WTC11 (cell line): ENCODE measurements around the gene IGFBP4. TPM values are rescaled to one million over a fixed set of nuclear protein-coding genes. Genes with fewer than 3 reads are reported as not detected.

Source experiments
- ATAC-seq: fragments of 200-7000 bp; cut with Tn5 transposase; 2 replicates; pipeline ENCODE4 v1.10.0; 2021; ENCODE audit warnings: mild to moderate bottlenecking, moderate library complexity
- CTCF ChIA-PET: fragments of 300-600 bp; sonication (Branson Sonifier 250); formaldehyde crosslinking; loops from one replicate; lab custom pipeline; 2021; ENCODE audit warnings: antibody characterized with exemption; lab: Charles Lee
- POLR2A ChIA-PET: fragments of 350-600 bp; sonication (Branson Sonifier 250); formaldehyde crosslinking; loops from one replicate; lab custom pipeline; 2021; ENCODE audit warnings: antibody characterized with exemption; lab: Charles Lee
- DNase-seq: peaks from one replicate; pipeline ENCODE4 v3.0.0; 2021; ENCODE audit warnings: low spot score
- H3K27ac Mint-ChIP-seq: 2 replicates; pipeline ENCODE4 v1.8.0; 2021; ENCODE audit warnings: mixed read lengths
- H3K27me3 Mint-ChIP-seq: 2 replicates; pipeline ENCODE4 v1.8.0; 2021; ENCODE audit warnings: low read depth, mild to moderate bottlenecking, moderate library complexity, mixed read lengths
- H3K36me3 Mint-ChIP-seq: 2 replicates; pipeline ENCODE4 v1.8.0; 2021; ENCODE audit warnings: mixed read lengths
- H3K4me1 Mint-ChIP-seq: 2 replicates; pipeline ENCODE4 v1.8.0; 2022; ENCODE audit warnings: mixed read lengths
- H3K4me3 Mint-ChIP-seq: 2 replicates; pipeline ENCODE4 v1.8.0; 2021; ENCODE audit warnings: mild to moderate bottlenecking, moderate library complexity, mixed read lengths
- H3K9me3 Mint-ChIP-seq: 2 replicates; pipeline ENCODE4 v1.8.0; 2021; ENCODE audit warnings: mixed read lengths
- ATF6 ChIP-seq: sonication (generic); formaldehyde crosslinking; IDR thresholded peaks from 2 replicates; pipeline ENCODE4 v1.8.1; 2023; ENCODE audit warnings: mild to moderate bottlenecking, missing genetic modification reagents
- GABPB1 ChIP-seq: sonication (generic); formaldehyde crosslinking; IDR thresholded peaks from 2 replicates; pipeline ENCODE4 v1.8.1; 2023; ENCODE audit warnings: mild to moderate bottlenecking, missing genetic modification reagents
- GTF2I ChIP-seq: fragments of 250-450 bp; sonication (Bioruptor Pico); conservative IDR thresholded peaks from 2 replicates; pipeline ENCODE4 v1.4.0; 2021; ENCODE audit warnings: mild to moderate bottlenecking
- HMGA2 ChIP-seq: fragments of 250-450 bp; sonication (Bioruptor Pico); IDR thresholded peaks from 2 replicates; pipeline ENCODE4 v1.4.0; 2021; ENCODE audit warnings: mild to moderate bottlenecking, moderate library complexity
- HMGXB4 ChIP-seq: sonication (generic); formaldehyde crosslinking; IDR thresholded peaks from 2 replicates; pipeline ENCODE4 v1.8.1; 2023; ENCODE audit warnings: mild to moderate bottlenecking, moderate library complexity, missing genetic modification reagents
- MAX ChIP-seq: sonication (generic); formaldehyde crosslinking; IDR thresholded peaks from 2 replicates; pipeline ENCODE4 v1.8.0; 2022; ENCODE audit warnings: mild to moderate bottlenecking, missing genetic modification reagents
- MYBL2 ChIP-seq: sonication (generic); formaldehyde crosslinking; IDR thresholded peaks from 2 replicates; pipeline ENCODE4 v1.8.1; 2023; ENCODE audit warnings: mild to moderate bottlenecking, moderate library complexity, missing genetic modification reagents
- PRDM15 ChIP-seq: sonication (generic); formaldehyde crosslinking; IDR thresholded peaks from 2 replicates; pipeline ENCODE4 v1.8.0; 2022; ENCODE audit warnings: missing genetic modification reagents
- RELA ChIP-seq: sonication (generic); formaldehyde crosslinking; IDR thresholded peaks from 2 replicates; pipeline ENCODE4 v1.8.1; 2022; ENCODE audit warnings: missing genetic modification reagents, mild to moderate bottlenecking, borderline replicate concordance
- SP1 ChIP-seq: sonication (generic); formaldehyde crosslinking; conservative IDR thresholded peaks from 2 replicates; pipeline ENCODE4 v1.8.1; 2022; ENCODE audit warnings: missing genetic modification reagents
- USF2 ChIP-seq: sonication (generic); formaldehyde crosslinking; IDR thresholded peaks from 2 replicates; pipeline ENCODE4 v1.8.1; 2023; ENCODE audit warnings: mild to moderate bottlenecking, missing genetic modification reagents, moderate library complexity
- ZNF396 ChIP-seq: fragments of 250-450 bp; sonication (Bioruptor Pico); IDR thresholded peaks from 2 replicates; pipeline ENCODE4 v1.8.0; 2021; ENCODE audit warnings: mild to moderate bottlenecking, moderate library complexity, borderline replicate concordance
- total RNA-seq: library from RNA; stranded (reverse); gene quantifications from 3 replicates; pipeline ENCODE4 v1.2.3, GENCODE V29; 2021

The IGFBP4 gene
- total RNA-seq, 1 experiment from 2014 or later = 172 TPM

GRCh38 chr17:40419559-40420331 is 23.5 kb upstream of the IGFBP4 start:
- Mint-ChIP-seq H3K4me3 (no peak overlapping the region), H3K4me1 (peaks cover 53% of the 10 kb centered on the region), H3K27ac (peak overlapping the region; percentile 41), H3K27me3 (no peaks in the 10 kb centered on the region; the same call in 1 of the 2 replicates), H3K36me3 (peaks cover 18% of the 10 kb centered on the region), H3K9me3 (no peaks in the 10 kb centered on the region)
- ChIA-PET POLR2A (no interaction called here), CTCF (interaction anchor here (0.7 to 8.7 kb wide), 4 partner anchors 22 to 141 kb away, joined by 4 to 125 read pairs (median 8); no protein-coding TSS in a partner anchor)
- ATAC-seq = no peak
- no peak for TF ChIP-seq HMGXB4 (CRISPR knock-in tag)
- peak; percentile 43; the same call in 1 of the 2 replicates for TF ChIP-seq GABPB1 (CRISPR knock-in tag)
- DNase-seq = no peak

GRCh38 chr17:40422990-40423633 is 20.1 kb upstream of the IGFBP4 start:
- Mint-ChIP-seq H3K36me3 (peaks cover 4% of the 10 kb centered on the region; the same call in 1 of the 2 replicates), H3K9me3 (peaks cover 5% of the 10 kb centered on the region), H3K27ac (peak overlapping the region; percentile 91), H3K4me3 (peak overlapping the region; percentile 51), H3K4me1 (peaks cover 49% of the 10 kb centered on the region), H3K27me3 (no peaks in the 10 kb centered on the region; the same call in 1 of the 2 replicates)
- peak; percentile 67 for DNase-seq
- peak; percentile 80 for ATAC-seq
- ChIA-PET POLR2A (no interaction called here), CTCF (interaction anchor here (0.6 to 8.7 kb wide), 19 partner anchors 10 to 388 kb away, joined by 3 to 125 read pairs (median 6); partner anchors contain the start of gene IGFBP4)
- TF ChIP-seq HMGA2 (CRISPR knock-in tag) (no peak), MYBL2 (peak; percentile 53; the same call in 1 of the 2 replicates), PRDM15 (peak; percentile 98), MAX (CRISPR knock-in tag) (no peak), ZNF396 (CRISPR knock-in tag) (0 out of 2 replicates have a peak, but pooled peaks have one; percentile 16), GTF2I (CRISPR knock-in tag) (0 out of 2 replicates have a peak, but pooled peaks have one; percentile 10), USF2 (CRISPR knock-in tag) (no peak), SP1 (CRISPR knock-in tag) (peak; percentile 30; the same call in 1 of the 2 replicates)

- POLR2A ChIA-PET = no interaction called here
- Mint-ChIP-seq H3K27me3 (peaks cover 3% of the 10 kb centered on the region; the same call in 1 of the 2 replicates), H3K4me1 (peaks cover 34% of the 10 kb centered on the region)
- TF ChIP-seq ATF6 (CRISPR knock-in tag) = no peak
- TF ChIP-seq RELA (CRISPR knock-in tag) = no peak
- no peak for TF ChIP-seq HMGXB4 (CRISPR knock-in tag)
- no peak for TF ChIP-seq PRDM15
- TF ChIP-seq, all 79 proteins: peak for 0
- no peak overlapping the region for H3K4me3 Mint-ChIP-seq
- H3K9me3 Mint-ChIP-seq = peaks cover 15% of the 10 kb centered on the region
- H3K36me3 Mint-ChIP-seq = peaks cover 5% of the 10 kb centered on the region; the same call in 1 of the 2 replicates
- ATAC-seq = no peak
- no peak overlapping the region for H3K27ac Mint-ChIP-seq
- DNase-seq = no peak
- CTCF ChIA-PET = interaction anchor here (1.0 to 4.0 kb wide), 10 partner anchors 9 to 134 kb away, joined by 3 to 28 read pairs (median 9); partner anchors contain the start of genes GJD3 and TOP2A
Observed at GRCh38 chr17:40425741-40426140, 17.5 kb upstream of the IGFBP4 start.
